ENCODE data around the gene PSORS1C1. TPM values are rescaled to one million over a fixed set of nuclear protein-coding genes. Genes with fewer than 3 reads are reported as not detected.

The PSORS1C1 gene
- total and polyA plus RNA-seq, 4 experiments from 2014 or later, result 0.60 TPM; not detected in 3

- H3K36me3 Mint-ChIP-seq, result peaks cover 4 to 12% of the 10 kb centered on the region in 2 donors
- no peaks in the 10 kb centered on the region for H3K9me3 ChIP-seq (ENCODE audit: control insufficient read depth in 1 of 2, low read length in 2 of 2)
- DNase-seq, result no peak
- H3K4me1 ChIP-seq (ENCODE audit: insufficient read depth, low read length), result no peaks in the 10 kb centered on the region
- H3K27me3 Mint-ChIP-seq, result no peaks in the 10 kb centered on the region
- H3K36me3 ChIP-seq (ENCODE audit: insufficient read depth, low read length), result no peaks in the 10 kb centered on the region
- H3K27ac Mint-ChIP-seq, result peak overlapping the region in 2 of 7 donors; percentile 22 to 35
- no peak overlapping the region for H3K4me3 Mint-ChIP-seq
- no peaks in the 10 kb centered on the region for H3K4me1 Mint-ChIP-seq
- ChIA-PET CTCF (ENCODE audit: partially characterized antibody) (interaction anchor here (1.4 to 1.6 kb wide), 3 partner anchors 9 to 222 kb away, joined by 3 read pairs; no protein-coding TSS in a partner anchor), POLR2A (ENCODE audit: partially characterized antibody) (no interaction called here)
- no peak overlapping the region for H3K27ac ChIP-seq (ENCODE audit: low read depth, low read length)
- no peak overlapping the region for H3K4me3 ChIP-seq (ENCODE audit: low read length in 2 of 2)
- no peaks in the 10 kb centered on the region for H3K9me3 Mint-ChIP-seq
- H3K27me3 ChIP-seq (ENCODE audit: insufficient read depth, low read length), result no peaks in the 10 kb centered on the region
- intact Hi-C loops (cut with micrococcal nuclease), result no loop called here
These were observed 29.8 kb downstream of the PSORS1C1 start for GRCh38 chr6:31144296-31144969.

- H3K27me3 Mint-ChIP-seq, result no peaks in the 10 kb centered on the region
- no peak overlapping the region for H3K4me3 ChIP-seq (ENCODE audit: low read length in 2 of 2)
- no peaks in the 10 kb centered on the region for H3K9me3 Mint-ChIP-seq
- no peak overlapping the region for H3K4me3 Mint-ChIP-seq
- no peaks in the 10 kb centered on the region for H3K36me3 ChIP-seq (ENCODE audit: insufficient read depth, low read length)
- CTCF ChIA-PET (ENCODE audit: partially characterized antibody), result interaction anchor here (1.6 kb wide), 1 partner anchor 222 kb away, joined by 3 read pairs; no protein-coding TSS in a partner anchor
- no peaks in the 10 kb centered on the region for H3K9me3 ChIP-seq (ENCODE audit: control insufficient read depth in 1 of 2, low read length in 2 of 2)
- POLR2A ChIA-PET (ENCODE audit: partially characterized antibody), result no interaction called here
- H3K27ac ChIP-seq (ENCODE audit: low read depth, low read length), result no peak overlapping the region
- intact Hi-C loops (cut with micrococcal nuclease), result no loop called here
- no peak overlapping the region for H3K27ac Mint-ChIP-seq
- no peaks in the 10 kb centered on the region for H3K27me3 ChIP-seq (ENCODE audit: insufficient read depth, low read length)
- DNase-seq, result no peak
- H3K4me1 ChIP-seq (ENCODE audit: insufficient read depth, low read length), result no peaks in the 10 kb centered on the region
- no peaks in the 10 kb centered on the region for H3K4me1 Mint-ChIP-seq
- peaks cover 4 to 12% of the 10 kb centered on the region in 2 donors for H3K36me3 Mint-ChIP-seq
These were observed 30.4 kb downstream of the PSORS1C1 start for GRCh38 chr6:31144970-31145340.

GRCh38 chr6:31145386-31145785 lies 30.8 kb downstream of the PSORS1C1 start:
- ChIA-PET CTCF (ENCODE audit: partially characterized antibody) (interaction anchor here (1.2 to 3.2 kb wide), 5 partner anchors 8 to 221 kb away, joined by 3 to 16 read pairs (median 3); partner anchors contain the start of genes CCHCR1 and PSORS1C2), POLR2A (ENCODE audit: partially characterized antibody) (interaction anchor here (1.0 kb wide), 1 partner anchor 57 kb away, joined by 3 read pairs; no protein-coding TSS in a partner anchor)
- peaks cover 4 to 12% of the 10 kb centered on the region in 2 donors for H3K36me3 Mint-ChIP-seq
- Histone ChIP-seq H3K36me3 (ENCODE audit: insufficient read depth, low read length) (no peaks in the 10 kb centered on the region), H3K4me3 (ENCODE audit: low read length in 2 of 2) (no peak overlapping the region), H3K27me3 (ENCODE audit: insufficient read depth, low read length) (no peaks in the 10 kb centered on the region), H3K4me1 (ENCODE audit: insufficient read depth, low read length) (no peaks in the 10 kb centered on the region), H3K27ac (ENCODE audit: low read depth, low read length) (no peak overlapping the region), H3K9me3 (ENCODE audit: control insufficient read depth in 1 of 2, low read length in 2 of 2) (no peaks in the 10 kb centered on the region)
- H3K9me3 Mint-ChIP-seq, result no peaks in the 10 kb centered on the region
- no peak for DNase-seq
- no peak overlapping the region for H3K27ac Mint-ChIP-seq
- no peaks in the 10 kb centered on the region for H3K27me3 Mint-ChIP-seq
- no peaks in the 10 kb centered on the region for H3K4me1 Mint-ChIP-seq
- intact Hi-C loops (cut with micrococcal nuclease), result no loop called here
- H3K4me3 Mint-ChIP-seq, result no peak overlapping the region

GRCh38 chr6:31149827-31150447 lies 35.3 kb downstream of the PSORS1C1 start:
- no peak overlapping the region for H3K4me3 Mint-ChIP-seq
- H3K9me3 ChIP-seq (ENCODE audit: control insufficient read depth in 1 of 2, low read length in 2 of 2), result no peaks in the 10 kb centered on the region
- no peaks in the 10 kb centered on the region for H3K4me1 ChIP-seq (ENCODE audit: insufficient read depth, low read length)
- DNase-seq, result no peak
- H3K27ac ChIP-seq (ENCODE audit: low read depth, low read length), result no peak overlapping the region
- H3K27me3 Mint-ChIP-seq, result no peaks in the 10 kb centered on the region
- no peak overlapping the region for H3K27ac Mint-ChIP-seq
- H3K27me3 ChIP-seq (ENCODE audit: insufficient read depth, low read length), result no peaks in the 10 kb centered on the region
- H3K36me3 ChIP-seq (ENCODE audit: insufficient read depth, low read length), result no peaks in the 10 kb centered on the region
- H3K36me3 Mint-ChIP-seq, result peaks cover 15 to 20% of the 10 kb centered on the region in 2 donors
- POLR2A ChIA-PET (ENCODE audit: partially characterized antibody), result interaction anchor here (1.3 kb wide), 1 partner anchor 208 kb away, joined by 3 read pairs; no protein-coding TSS in a partner anchor
- no peak overlapping the region for H3K4me3 ChIP-seq (ENCODE audit: low read length in 2 of 2)
- H3K4me1 Mint-ChIP-seq, result peaks cover 0 to 1% (median 0%) of the 10 kb centered on the region in 4 donors
- no peaks in the 10 kb centered on the region for H3K9me3 Mint-ChIP-seq
- CTCF ChIA-PET (ENCODE audit: partially characterized antibody), result interaction anchor here (0.9 to 2.3 kb wide), 2 partner anchors 9 to 13 kb away, joined by 3 to 7 read pairs; partner anchors contain the start of gene TCF19
- intact Hi-C loops (cut with micrococcal nuclease), result no loop called here

GRCh38 chr6:31152781-31153180 lies 38.2 kb downstream of the PSORS1C1 start:
- no peaks in the 10 kb centered on the region for H3K36me3 ChIP-seq (ENCODE audit: insufficient read depth, low read length)
- H3K27me3 ChIP-seq (ENCODE audit: insufficient read depth, low read length), result no peaks in the 10 kb centered on the region
- H3K27ac Mint-ChIP-seq, result peak overlapping the region in 1 of 7 donors; percentile 43
- H3K4me3 ChIP-seq (ENCODE audit: low read length in 2 of 2), result no peak overlapping the region
- peaks cover 12 to 17% of the 10 kb centered on the region in 2 donors for H3K36me3 Mint-ChIP-seq
- DNase-seq, result no peak
- no peaks in the 10 kb centered on the region for H3K27me3 Mint-ChIP-seq
- H3K9me3 Mint-ChIP-seq, result no peaks in the 10 kb centered on the region
- H3K27ac ChIP-seq (ENCODE audit: low read depth, low read length), result no peak overlapping the region
- peaks cover 5% of the 10 kb centered on the region for H3K4me1 ChIP-seq (ENCODE audit: insufficient read depth, low read length)
- POLR2A ChIA-PET (ENCODE audit: partially characterized antibody), result interaction anchor here (0.9 kb wide), 1 partner anchor 215 kb away, joined by 4 read pairs; no protein-coding TSS in a partner anchor
- H3K4me1 Mint-ChIP-seq, result peaks cover 2 to 11% (median 6%) of the 10 kb centered on the region in 4 donors
- no peak overlapping the region for H3K4me3 Mint-ChIP-seq
- CTCF ChIA-PET (ENCODE audit: partially characterized antibody), result no interaction called here
- no peaks in the 10 kb centered on the region for H3K9me3 ChIP-seq (ENCODE audit: control insufficient read depth in 1 of 2, low read length in 2 of 2)
- intact Hi-C loops (cut with micrococcal nuclease), result no loop called here

GRCh38 chr6:31154436-31154835 lies 39.8 kb downstream of the PSORS1C1 start:
- H3K27ac ChIP-seq (ENCODE audit: low read depth, low read length), result no peak overlapping the region
- H3K4me1 ChIP-seq (ENCODE audit: insufficient read depth, low read length), result peaks cover 14% of the 10 kb centered on the region
- Mint-ChIP-seq H3K4me3 (no peak overlapping the region), H3K9me3 (no peaks in the 10 kb centered on the region), H3K27me3 (no peaks in the 10 kb centered on the region), H3K36me3 (peaks cover 16 to 17% of the 10 kb centered on the region in 2 donors), H3K4me1 (peaks cover 12 to 26% (median 19%) of the 10 kb centered on the region in 4 donors), H3K27ac (no peak overlapping the region)
- no peaks in the 10 kb centered on the region for H3K9me3 ChIP-seq (ENCODE audit: control insufficient read depth in 1 of 2, low read length in 2 of 2)
- H3K4me3 ChIP-seq (ENCODE audit: low read length in 2 of 2), result no peak overlapping the region
- H3K36me3 ChIP-seq (ENCODE audit: insufficient read depth, low read length), result no peaks in the 10 kb centered on the region
- no peaks in the 10 kb centered on the region for H3K27me3 ChIP-seq (ENCODE audit: insufficient read depth, low read length)
- ChIA-PET POLR2A (ENCODE audit: partially characterized antibody) (interaction anchor here (0.5 kb wide), 1 partner anchor 426 kb away, joined by 3 read pairs; no protein-coding TSS in a partner anchor), CTCF (ENCODE audit: partially characterized antibody) (interaction anchor here (1.3 kb wide), 1 partner anchor 37 kb away, joined by 3 read pairs; no protein-coding TSS in a partner anchor)
- no peak for DNase-seq
- intact Hi-C loops (cut with micrococcal nuclease), result no loop called here

GRCh38 chr6:31156641-31157040 lies 42.0 kb downstream of the PSORS1C1 start:
- H3K27ac ChIP-seq (ENCODE audit: low read depth, low read length), result no peak overlapping the region
- no peaks in the 10 kb centered on the region for H3K9me3 ChIP-seq (ENCODE audit: control insufficient read depth in 1 of 2, low read length in 2 of 2)
- Mint-ChIP-seq H3K4me3 (peak overlapping the region in 2 of 8 donors; percentile 34 to 88), H3K9me3 (no peaks in the 10 kb centered on the region), H3K27me3 (no peaks in the 10 kb centered on the region), H3K27ac (peak overlapping the region in 2 of 7 donors; percentile 10 to 67), H3K4me1 (peaks cover 13 to 34% (median 23%) of the 10 kb centered on the region in 4 donors), H3K36me3 (peaks cover 7 to 12% of the 10 kb centered on the region in 2 donors)
- H3K36me3 ChIP-seq (ENCODE audit: insufficient read depth, low read length), result no peaks in the 10 kb centered on the region
- no peak overlapping the region for H3K4me3 ChIP-seq (ENCODE audit: low read length in 2 of 2)
- no peaks in the 10 kb centered on the region for H3K27me3 ChIP-seq (ENCODE audit: insufficient read depth, low read length)
- ChIA-PET POLR2A (ENCODE audit: partially characterized antibody) (interaction anchor here (1.0 kb wide), 1 partner anchor 40 kb away, joined by 3 read pairs; no protein-coding TSS in a partner anchor), CTCF (ENCODE audit: partially characterized antibody) (interaction anchor here (1.4 to 2.0 kb wide), 2 partner anchors 9 to 11 kb away, joined by 3 to 5 read pairs; no protein-coding TSS in a partner anchor)
- no peak for DNase-seq
- intact Hi-C loops (cut with micrococcal nuclease), result no loop called here
- H3K4me1 ChIP-seq (ENCODE audit: insufficient read depth, low read length), result peaks cover 22% of the 10 kb centered on the region
